ENCODE results near the gene CPD. TPM values are rescaled to one million over a fixed set of nuclear protein-coding genes. Genes with fewer than 3 reads are reported as not detected.

CPD gene
- total RNA-seq, 2 experiments from 2014 or later, result 26.2 to 30.7 TPM

DNA sequence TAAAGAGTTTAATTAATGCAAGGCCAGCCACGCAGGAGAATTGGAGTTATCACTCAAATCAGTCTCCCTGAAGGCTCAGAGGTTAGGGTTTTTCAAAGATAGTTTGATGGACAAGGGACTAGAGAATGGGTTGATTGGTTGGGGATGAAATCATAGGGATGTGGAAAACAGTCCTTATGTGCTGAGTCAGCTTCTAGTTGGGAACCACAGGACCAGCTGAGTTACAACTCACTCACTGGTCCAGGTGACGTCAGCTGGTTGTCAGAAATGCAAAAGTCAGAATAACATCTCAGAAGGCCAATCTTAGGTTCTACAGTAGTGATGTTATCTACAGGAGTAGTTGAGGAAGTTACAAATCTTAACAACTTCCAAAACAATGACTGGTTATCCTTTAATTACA, 47.6 kb downstream of the CPD start:
- peaks cover 84% of the 10 kb centered on the region for H3K36me3 Mint-ChIP-seq (ENCODE audit: low read depth)
- no peak overlapping the region for H3K27ac ChIP-seq (ENCODE audit: low read depth in 1 of 2, low read length in 2 of 2)
- H3K27me3 Mint-ChIP-seq, result no peaks in the 10 kb centered on the region
- H3K9me3 ChIP-seq (ENCODE audit: control insufficient read depth in 1 of 2, insufficient read depth in 1 of 2, low read length in 2 of 2), result no peaks in the 10 kb centered on the region
- no peak overlapping the region for H3K4me3 Mint-ChIP-seq
- ATAC-seq (ENCODE audit: poor library complexity) (no peak), DNase-seq (no peak)
- intact Hi-C loops (cut with DNase I, micrococcal nuclease), result loop anchor here in 1 of 2 experiments (5.0 kb wide), 1 partner anchor 84 kb away; no protein-coding TSS in a partner anchor
- no peaks in the 10 kb centered on the region for H3K4me1 ChIP-seq (ENCODE audit: insufficient read depth, low read length)
- no peak overlapping the region for H3K4me3 ChIP-seq (ENCODE audit: low read length)
- H3K9me3 Mint-ChIP-seq, result no peaks in the 10 kb centered on the region
- ChIA-PET POLR2A (interaction anchor here (0.8 kb wide), 1 partner anchor 36 kb away, joined by 3 read pairs; no protein-coding TSS in a partner anchor), CTCF (no interaction called here)
- H3K27me3 ChIP-seq (ENCODE audit: control insufficient read depth in 1 of 2, insufficient read depth in 2 of 2, low read length in 2 of 2), result no peaks in the 10 kb centered on the region
- TF ChIP-seq, protein P1, sequence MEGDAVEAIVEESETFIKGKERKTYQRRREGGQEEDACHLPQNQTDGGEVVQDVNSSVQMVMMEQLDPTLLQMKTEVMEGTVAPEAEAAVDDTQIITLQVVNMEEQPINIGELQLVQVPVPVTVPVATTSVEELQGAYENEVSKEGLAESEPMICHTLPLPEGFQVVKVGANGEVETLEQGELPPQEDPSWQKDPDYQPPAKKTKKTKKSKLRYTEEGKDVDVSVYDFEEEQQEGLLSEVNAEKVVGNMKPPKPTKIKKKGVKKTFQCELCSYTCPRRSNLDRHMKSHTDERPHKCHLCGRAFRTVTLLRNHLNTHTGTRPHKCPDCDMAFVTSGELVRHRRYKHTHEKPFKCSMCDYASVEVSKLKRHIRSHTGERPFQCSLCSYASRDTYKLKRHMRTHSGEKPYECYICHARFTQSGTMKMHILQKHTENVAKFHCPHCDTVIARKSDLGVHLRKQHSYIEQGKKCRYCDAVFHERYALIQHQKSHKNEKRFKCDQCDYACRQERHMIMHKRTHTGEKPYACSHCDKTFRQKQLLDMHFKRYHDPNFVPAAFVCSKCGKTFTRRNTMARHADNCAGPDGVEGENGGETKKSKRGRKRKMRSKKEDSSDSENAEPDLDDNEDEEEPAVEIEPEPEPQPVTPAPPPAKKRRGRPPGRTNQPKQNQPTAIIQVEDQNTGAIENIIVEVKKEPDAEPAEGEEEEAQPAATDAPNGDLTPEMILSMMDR (IDR thresholded peaks at IDR 0.05), result no peak
- peaks cover 38% of the 10 kb centered on the region for H3K36me3 ChIP-seq (ENCODE audit: insufficient read depth, low read length)
- no peak overlapping the region for H3K27ac Mint-ChIP-seq
- no peaks in the 10 kb centered on the region for H3K4me1 Mint-ChIP-seq (ENCODE audit: low read depth)

DNA sequence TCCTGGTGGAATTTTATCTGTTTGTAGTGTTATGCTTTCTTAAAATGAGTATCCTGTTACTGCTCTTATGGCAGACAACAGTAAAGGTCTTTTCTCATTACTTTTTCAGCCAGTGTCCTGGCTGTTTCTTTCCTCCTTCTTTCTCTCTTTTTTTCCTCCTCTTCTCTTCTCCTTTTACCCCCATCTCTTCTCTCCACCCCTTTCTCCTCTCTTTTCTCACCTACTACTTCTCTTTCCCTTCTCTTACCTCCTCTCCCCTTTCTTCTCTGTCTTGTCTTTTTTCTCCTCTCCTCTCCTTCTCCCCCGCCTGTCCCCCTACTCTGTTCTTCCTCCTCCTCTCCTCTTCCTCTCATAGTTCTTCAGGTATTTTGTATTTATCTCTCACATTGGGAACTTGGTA, 48.9 kb downstream of the CPD start:
- intact Hi-C loops (cut with DNase I, micrococcal nuclease), result loop anchor here in 1 of 2 experiments (5.0 kb wide), 1 partner anchor 85 kb away; no protein-coding TSS in a partner anchor
- Histone ChIP-seq H3K4me1 (ENCODE audit: insufficient read depth, low read length) (no peaks in the 10 kb centered on the region), H3K9me3 (ENCODE audit: control insufficient read depth in 1 of 2, insufficient read depth in 1 of 2, low read length in 2 of 2) (no peaks in the 10 kb centered on the region), H3K27ac (ENCODE audit: low read depth in 1 of 2, low read length in 2 of 2) (no peak overlapping the region), H3K36me3 (ENCODE audit: insufficient read depth, low read length) (peaks cover 36% of the 10 kb centered on the region), H3K4me3 (ENCODE audit: low read length) (no peak overlapping the region), H3K27me3 (ENCODE audit: control insufficient read depth in 1 of 2, insufficient read depth in 2 of 2, low read length in 2 of 2) (no peaks in the 10 kb centered on the region)
- Mint-ChIP-seq H3K27me3 (no peaks in the 10 kb centered on the region), H3K9me3 (no peaks in the 10 kb centered on the region), H3K4me1 (ENCODE audit: low read depth) (no peaks in the 10 kb centered on the region), H3K4me3 (no peak overlapping the region), H3K27ac (no peak overlapping the region), H3K36me3 (ENCODE audit: low read depth) (peaks cover 85% of the 10 kb centered on the region)
- POLR2A ChIA-PET, result no interaction called here
- ATAC-seq (ENCODE audit: poor library complexity) (no peak), DNase-seq (no peak)
- TF ChIP-seq, protein P1 (IDR thresholded peaks at IDR 0.05), result no peak
- CTCF ChIA-PET, result no interaction called here

DNA sequence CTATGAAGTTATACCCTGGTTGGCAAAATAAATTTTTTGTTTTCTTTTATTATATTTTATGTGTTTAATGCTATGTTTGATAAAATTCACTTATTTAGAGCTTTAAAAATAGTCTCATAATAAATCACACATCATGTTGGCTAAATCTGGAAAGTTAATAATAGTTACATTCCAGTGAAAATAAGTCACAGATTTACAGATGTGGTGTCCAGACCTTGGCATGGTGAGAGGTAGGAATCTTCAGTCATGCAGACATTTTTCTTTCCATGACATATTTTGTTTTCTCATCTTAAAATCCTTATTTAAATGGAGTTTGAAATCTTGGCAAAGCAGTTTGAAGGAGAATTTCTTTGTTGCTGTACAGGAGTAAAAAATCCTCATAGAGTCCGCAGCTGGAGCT, 50.4 kb downstream of the CPD start:
- ChIA-PET POLR2A (no interaction called here), CTCF (no interaction called here)
- no peak for DNase-seq
- no peaks in the 10 kb centered on the region for H3K27me3 ChIP-seq (ENCODE audit: control insufficient read depth in 1 of 2, insufficient read depth in 2 of 2, low read length in 2 of 2)
- no peaks in the 10 kb centered on the region for H3K9me3 Mint-ChIP-seq
- H3K4me1 Mint-ChIP-seq (ENCODE audit: low read depth), result no peaks in the 10 kb centered on the region
- peaks cover 84% of the 10 kb centered on the region for H3K36me3 Mint-ChIP-seq (ENCODE audit: low read depth)
- TF ChIP-seq, protein P1 (IDR thresholded peaks at IDR 0.05), result no peak
- no peaks in the 10 kb centered on the region for H3K27me3 Mint-ChIP-seq
- no peak overlapping the region for H3K27ac ChIP-seq (ENCODE audit: low read depth in 1 of 2, low read length in 2 of 2)
- no peak overlapping the region for H3K27ac Mint-ChIP-seq
- no peak for ATAC-seq (ENCODE audit: poor library complexity)
- no peak overlapping the region for H3K4me3 ChIP-seq (ENCODE audit: low read length)
- no peaks in the 10 kb centered on the region for H3K9me3 ChIP-seq (ENCODE audit: control insufficient read depth in 1 of 2, insufficient read depth in 1 of 2, low read length in 2 of 2)
- intact Hi-C loops (cut with DNase I, micrococcal nuclease), result loop anchor here in 1 of 2 experiments (5.0 kb wide), 1 partner anchor 87 kb away; no protein-coding TSS in a partner anchor
- H3K36me3 ChIP-seq (ENCODE audit: insufficient read depth, low read length), result peaks cover 21% of the 10 kb centered on the region
- H3K4me1 ChIP-seq (ENCODE audit: insufficient read depth, low read length), result no peaks in the 10 kb centered on the region
- H3K4me3 Mint-ChIP-seq, result no peak overlapping the region

Data from CD4-positive, alpha-beta T cell (primary cell).